GM21786 (cell line): Measurements from ENCODE around the gene GRIN1.

ENCODE experiments used
- ATAC-seq: cut with Tn5 transposase; IDR thresholded peaks from one replicate; pipeline ENCODE4 v1.9.1; 2021; ENCODE audit not compliant: unreplicated experiment

The GRIN1 gene

DNA sequence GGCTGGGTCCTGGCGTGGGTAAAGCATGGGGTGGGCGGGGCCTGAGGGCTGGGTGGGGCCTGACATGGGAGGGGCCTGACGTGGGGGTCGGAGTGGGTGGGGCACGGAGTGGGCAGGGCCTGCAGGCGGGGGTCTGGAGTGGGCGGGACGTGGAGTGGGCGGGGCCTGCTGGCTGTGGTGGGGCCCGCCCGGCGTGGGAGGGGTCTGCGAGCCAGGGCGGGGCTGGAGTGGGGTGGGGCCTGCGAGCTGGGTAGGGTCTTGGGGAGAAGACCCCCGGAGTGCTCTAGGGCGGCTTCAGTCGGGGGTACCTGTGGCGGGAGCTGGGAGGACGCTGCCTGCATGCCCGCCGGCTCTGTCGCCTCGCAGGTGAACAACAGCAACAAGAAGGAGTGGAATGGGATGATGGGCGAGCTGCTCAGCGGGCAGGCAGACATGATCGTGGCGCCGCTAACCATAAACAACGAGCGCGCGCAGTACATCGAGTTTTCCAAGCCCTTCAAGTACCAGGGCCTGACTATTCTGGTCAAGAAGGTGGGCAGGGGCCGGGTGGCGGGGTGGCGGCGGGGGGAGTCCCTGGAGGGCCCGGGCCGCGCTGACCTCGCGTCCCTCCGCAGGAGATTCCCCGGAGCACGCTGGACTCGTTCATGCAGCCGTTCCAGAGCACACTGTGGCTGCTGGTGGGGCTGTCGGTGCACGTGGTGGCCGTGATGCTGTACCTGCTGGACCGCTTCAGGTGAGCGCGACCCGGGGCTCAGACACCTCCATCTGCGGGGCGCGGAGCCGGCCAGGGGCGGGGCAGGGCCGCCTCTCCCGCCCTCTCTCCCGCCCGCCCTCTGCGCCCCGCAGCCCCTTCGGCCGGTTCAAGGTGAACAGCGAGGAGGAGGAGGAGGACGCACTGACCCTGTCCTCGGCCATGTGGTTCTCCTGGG is 22.9 kb downstream of the GRIN1 start:
- ATAC-seq = no peak

DNA sequence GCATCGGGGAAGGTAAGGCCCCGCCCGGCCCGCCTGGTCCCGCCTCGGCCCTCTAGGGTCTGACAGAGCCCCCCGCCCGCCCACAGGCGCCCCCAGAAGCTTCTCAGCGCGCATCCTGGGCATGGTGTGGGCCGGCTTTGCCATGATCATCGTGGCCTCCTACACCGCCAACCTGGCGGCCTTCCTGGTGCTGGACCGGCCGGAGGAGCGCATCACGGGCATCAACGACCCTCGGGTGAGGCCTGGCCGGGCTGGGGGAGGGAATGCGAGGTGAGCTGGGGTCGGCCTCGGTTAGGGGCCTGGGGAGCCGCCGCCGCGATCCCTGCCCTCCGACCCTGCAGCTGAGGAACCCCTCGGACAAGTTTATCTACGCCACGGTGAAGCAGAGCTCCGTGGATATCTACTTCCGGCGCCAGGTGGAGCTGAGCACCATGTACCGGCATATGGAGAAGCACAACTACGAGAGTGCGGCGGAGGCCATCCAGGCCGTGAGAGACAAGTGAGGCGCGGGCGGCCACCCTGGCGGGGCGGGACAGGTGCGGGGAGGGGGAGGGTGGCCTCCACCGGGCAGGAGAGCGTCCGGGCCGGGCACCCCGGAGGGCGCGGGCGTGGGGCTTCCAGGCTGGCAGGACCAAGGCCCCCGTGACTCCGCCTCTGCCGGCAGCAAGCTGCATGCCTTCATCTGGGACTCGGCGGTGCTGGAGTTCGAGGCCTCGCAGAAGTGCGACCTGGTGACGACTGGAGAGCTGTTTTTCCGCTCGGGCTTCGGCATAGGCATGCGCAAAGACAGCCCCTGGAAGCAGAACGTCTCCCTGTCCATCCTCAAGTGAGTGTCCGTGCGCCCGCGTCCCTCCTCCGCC is 23.8 kb downstream of the GRIN1 start:
- no peak for ATAC-seq

DNA sequence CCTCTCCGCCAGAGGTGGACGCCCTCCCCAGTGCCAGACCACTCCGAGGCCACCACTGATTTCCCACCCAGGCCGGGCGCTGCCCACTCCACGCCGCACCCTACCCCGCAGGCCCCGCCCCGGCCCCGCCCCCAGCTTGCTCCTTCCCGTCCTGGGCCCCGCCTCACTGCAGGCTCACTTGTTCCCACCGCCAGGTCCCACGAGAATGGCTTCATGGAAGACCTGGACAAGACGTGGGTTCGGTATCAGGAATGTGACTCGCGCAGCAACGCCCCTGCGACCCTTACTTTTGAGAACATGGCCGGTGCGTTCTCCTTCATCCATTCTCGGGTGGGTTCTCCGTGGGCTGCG is 24.4 kb downstream of the GRIN1 start:
- ATAC-seq = no peak

DNA sequence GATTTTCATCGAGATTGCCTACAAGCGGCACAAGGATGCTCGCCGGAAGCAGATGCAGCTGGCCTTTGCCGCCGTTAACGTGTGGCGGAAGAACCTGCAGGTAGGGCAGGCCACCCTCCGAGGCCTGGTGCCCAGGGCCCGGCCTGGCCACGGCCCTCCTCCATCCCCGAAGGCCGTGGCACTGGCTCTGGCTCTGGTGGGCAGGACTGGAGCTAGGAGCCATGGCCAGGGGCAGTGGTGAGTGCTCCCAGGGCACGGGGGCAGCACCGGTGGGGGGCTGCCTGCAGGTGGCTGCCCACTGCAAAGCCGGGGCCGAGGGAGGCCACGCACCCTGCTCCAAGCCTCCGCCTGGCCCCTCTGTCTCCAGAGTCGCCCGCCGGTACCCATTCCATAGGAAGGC is 24.9 kb downstream of the GRIN1 start:
- no peak for ATAC-seq

DNA sequence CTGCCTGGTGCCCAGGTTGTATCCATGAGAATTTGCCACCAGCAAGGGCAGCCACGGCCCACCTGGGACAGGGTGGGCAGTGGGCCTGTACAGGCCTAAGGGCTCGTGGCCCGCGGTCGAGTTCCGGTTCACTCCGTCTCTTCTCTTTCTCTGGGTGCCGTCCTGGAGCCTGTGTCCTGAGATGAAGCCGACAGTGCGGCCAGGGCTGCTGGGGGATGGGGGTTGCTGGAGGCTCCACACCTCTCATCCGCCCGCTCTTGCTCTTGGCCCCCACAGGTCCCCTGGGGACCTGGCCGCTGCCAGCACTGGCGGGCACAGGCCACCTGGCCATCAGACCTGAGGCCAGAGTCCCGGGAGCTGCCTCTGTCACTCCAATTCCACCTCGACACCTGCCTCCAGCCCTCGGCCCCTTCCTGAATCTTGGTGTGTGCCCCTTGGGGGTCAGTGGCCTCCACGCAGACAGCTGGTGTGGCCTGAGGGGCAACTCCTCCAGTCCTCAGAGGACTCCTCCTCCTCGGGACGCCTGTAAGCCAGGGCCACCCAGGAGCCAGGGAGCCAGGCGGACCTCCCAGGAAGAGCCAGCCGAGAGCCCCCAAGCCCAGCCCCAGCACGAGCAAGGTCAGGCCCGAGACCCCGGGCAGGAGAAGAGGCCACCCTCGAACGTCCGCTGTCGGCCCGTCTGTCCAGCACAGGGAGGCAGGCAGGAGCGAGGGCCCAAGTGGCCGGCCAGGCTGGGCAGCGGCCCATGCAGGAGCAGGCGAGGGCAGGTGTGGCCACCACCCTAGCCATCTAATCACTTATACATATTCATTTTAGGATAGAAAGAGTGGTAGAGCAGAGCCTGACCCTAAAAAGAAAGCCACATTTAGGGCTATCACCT is 25.7 kb downstream of the GRIN1 start:
- no peak for ATAC-seq

DNA sequence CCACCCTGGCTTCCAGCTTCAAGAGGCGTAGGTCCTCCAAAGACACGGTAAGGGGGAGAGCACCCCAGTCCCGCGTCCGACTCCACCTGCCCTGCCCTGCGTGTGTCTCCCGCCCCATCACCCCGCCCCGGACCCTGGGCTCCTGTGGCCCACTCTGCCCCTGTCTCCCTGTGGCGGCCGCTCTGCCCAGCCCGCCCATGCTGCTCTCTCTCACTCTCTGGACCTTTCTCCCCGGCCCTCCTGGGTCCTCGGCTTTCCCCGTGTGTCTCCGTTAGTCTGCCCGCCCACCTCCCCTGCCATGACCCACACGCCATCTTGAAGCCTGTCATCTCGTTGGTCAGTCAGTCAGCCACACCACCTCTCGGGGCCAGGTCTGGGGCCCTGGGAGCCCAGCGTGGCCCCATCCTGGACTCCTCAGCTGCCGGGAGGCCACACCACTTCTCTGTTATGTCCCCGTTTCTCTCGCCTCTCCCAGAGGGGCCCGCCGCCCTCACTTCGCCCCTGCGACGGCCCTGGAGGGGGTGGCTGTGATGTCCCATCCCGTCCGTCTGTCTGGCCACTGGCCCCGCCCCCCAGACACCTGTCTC is 26.4 kb downstream of the GRIN1 start:
- no peak for ATAC-seq

DNA sequence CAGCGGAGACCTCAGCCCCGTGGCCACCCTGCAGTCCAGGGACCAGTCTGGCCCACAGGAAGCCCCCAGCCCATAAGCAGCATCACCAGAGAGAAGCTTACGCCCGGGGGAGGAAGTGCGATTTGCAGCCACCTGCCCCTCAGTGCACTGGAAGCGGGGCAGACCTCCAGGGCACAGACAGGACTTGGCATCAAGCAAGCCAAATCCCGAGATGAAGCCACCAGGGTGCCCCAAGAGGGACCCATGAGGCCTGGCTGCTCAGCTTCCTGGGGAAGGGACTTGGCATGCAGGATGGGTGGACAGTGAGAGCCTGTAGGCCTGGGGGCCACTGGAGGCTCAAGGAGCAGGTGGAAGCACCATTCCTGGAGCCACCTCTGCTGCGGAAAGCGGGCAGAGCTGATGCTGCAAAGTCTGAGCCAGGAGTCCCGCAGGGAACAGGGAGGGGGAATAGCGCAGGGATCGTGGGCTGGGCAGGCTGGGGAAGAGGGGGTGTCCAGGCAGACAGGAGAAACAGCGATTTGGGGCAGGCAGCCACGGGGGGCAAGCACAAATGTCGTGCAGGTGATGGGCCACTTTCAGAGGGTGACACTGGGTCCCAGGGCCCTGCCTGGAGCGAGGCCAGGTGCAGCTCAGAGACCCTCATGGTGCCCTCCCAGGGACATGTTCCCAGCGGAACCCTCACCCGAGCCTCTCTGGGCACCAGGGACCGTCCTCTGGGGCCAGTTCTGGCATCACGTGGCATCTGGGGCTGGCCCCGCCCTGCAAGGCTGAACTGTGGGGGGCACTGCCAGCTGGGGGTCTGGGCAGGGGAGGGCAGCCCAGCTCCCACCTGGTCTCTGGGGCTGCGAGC is 27.7 kb downstream of the GRIN1 start:
- no peak for ATAC-seq

DNA sequence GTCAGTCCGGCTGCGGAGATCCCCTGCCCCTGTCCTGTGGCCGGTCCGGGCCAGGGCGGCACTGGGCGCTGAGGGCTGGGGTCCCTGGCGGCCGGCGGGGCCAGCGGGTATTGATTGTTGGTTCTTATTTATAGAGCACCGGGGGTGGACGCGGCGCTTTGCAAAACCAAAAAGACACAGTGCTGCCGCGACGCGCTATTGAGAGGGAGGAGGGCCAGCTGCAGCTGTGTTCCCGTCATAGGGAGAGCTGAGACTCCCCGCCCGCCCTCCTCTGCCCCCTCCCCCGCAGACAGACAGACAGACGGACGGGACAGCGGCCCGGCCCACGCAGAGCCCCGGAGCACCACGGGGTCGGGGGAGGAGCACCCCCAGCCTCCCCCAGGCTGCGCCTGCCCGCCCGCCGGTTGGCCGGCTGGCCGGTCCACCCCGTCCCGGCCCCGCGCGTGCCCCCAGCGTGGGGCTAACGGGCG is 28.4 kb downstream of the GRIN1 start:
- ATAC-seq = no peak

DNA sequence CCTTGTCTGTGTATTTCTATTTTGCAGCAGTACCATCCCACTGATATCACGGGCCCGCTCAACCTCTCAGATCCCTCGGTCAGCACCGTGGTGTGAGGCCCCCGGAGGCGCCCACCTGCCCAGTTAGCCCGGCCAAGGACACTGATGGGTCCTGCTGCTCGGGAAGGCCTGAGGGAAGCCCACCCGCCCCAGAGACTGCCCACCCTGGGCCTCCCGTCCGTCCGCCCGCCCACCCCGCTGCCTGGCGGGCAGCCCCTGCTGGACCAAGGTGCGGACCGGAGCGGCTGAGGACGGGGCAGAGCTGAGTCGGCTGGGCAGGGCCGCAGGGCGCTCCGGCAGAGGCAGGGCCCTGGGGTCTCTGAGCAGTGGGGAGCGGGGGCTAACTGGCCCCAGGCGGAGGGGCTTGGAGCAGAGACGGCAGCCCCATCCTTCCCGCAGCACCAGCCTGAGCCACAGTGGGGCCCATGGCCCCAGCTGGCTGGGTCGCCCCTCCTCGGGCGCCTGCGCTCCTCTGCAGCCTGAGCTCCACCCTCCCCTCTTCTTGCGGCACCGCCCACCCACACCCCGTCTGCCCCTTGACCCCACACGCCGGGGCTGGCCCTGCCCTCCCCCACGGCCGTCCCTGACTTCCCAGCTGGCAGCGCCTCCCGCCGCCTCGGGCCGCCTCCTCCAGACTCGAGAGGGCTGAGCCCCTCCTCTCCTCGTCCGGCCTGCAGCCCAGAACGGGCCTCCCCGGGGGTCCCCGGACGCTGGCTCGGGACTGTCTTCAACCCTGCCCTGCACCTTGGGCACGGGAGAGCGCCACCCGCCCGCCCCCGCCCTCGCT is 29.0 kb downstream of the GRIN1 start:
- no peak for ATAC-seq

DNA sequence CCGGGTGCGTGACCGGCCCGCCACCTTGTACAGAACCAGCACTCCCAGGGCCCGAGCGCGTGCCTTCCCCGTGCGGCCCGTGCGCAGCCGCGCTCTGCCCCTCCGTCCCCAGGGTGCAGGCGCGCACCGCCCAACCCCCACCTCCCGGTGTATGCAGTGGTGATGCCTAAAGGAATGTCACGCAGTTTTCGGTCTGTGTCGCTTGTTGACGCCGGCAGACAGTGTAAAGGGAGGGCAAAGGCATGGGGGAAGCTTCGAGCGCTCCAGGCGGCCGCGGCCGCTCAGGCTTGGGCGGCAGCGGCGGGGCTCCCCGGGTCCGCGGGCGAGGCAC is 29.6 kb downstream of the GRIN1 start:
- ATAC-seq = no peak

DNA sequence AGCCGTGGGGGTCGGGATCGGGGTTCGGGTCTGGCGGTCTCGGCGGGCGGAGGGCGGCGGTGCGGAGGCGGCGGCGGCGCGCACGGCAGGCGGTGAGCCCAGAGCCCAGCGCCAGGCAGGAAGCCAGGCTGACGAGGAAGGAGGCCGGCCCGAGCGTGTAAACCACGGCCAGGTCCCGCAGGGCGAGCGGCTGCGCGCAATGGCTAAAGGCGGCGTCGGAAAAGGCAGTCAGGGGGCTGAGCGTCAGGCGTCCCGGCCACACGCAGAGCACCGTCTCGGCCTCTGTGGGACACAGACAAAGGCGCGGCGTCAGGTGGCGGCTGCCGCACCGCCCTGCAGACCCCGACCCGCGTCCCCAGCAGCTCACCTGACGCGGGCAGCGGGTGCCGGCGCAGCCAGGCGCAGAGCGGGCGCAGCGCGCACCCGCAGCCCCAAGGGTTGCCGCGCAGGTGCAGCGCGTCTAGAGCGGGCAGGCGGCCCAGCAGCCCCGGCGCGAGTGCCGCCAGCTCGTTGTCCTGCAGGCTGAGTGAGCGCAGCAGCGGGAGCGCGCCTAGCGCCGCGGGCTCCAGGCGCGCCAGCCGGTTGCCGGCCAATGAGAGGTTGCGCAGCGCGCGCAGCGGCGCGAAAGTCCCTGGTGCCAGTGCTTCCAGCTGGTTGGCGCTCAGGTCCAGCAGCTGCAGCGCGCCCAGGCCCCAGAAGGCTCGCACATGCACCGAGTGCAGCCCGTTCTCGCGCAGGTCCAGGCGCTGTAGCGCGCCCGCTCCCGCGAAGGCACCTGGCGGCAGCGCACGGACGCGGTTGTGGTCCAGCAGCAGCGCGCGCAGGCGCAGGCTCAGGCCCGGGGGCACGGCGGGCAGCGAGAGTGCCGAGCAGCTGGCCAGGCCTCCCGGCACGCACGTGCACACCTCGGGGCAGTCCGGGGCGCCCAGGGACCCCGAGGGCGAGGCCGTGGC is 30.2 kb downstream of the GRIN1 start:
- no peak for ATAC-seq

DNA sequence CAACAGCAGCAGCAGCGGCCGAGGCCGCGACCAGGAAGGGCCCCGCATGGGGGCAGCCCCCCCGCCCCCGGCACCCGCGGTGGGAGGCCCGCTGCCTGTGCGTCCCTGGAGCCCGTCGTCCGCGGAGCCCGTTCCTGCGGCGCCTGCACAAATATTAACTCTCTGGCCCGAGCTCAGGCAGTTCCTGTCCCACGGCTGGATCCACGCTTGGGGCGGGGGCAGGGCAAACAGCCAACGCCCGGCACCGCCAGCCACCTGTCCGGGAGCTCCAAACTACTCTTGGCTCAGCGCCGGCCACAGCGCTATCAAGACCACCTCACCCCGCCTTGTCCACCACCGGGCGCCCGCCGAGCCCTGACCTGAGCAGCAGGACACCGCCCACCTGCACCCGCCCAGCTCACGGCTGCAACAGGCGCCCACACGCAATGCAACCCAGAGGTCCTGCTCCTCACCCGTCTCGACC is 31.0 kb downstream of the GRIN1 start, which contains the start of gene LRRC26:
Gene LRRC26 (minus strand): TSS at position 156 of the 463 bp plus-strand sequence. CDS start 108 bp downstream, at position 48.
- no peak for ATAC-seq

DNA sequence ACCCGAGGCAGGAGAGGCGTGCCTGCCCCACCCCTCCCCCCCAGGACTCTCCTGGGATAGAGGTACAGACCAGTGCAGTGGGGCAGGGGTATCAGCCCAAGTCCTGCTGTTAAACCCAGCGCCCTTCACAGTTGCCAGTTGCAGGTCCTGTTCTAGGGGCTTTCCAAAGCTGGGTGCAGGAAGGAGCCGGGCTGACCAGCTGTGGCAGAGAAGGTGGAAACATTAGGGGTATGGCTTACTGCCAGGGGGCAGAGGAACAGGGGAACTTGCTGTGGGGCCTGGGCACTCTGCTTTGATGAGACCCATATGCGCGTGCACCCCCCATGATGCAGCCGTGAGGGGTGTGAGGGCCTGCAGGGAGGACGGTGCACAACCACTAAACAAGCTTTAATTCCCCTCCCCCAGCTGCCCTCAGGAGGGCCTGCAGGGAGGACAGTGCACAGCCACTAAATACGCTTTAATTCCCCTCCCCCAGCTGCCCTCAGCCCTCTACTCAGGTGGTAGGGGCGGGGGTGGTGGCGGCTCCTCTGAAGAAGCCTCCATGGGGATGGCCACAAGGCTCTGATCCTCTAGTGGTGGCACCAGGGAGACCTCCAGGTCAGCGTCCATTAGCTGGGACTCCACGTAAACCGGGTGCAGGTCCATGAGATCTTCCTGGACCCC is 31.7 kb downstream of the GRIN1 start:
- no peak for ATAC-seq

DNA sequence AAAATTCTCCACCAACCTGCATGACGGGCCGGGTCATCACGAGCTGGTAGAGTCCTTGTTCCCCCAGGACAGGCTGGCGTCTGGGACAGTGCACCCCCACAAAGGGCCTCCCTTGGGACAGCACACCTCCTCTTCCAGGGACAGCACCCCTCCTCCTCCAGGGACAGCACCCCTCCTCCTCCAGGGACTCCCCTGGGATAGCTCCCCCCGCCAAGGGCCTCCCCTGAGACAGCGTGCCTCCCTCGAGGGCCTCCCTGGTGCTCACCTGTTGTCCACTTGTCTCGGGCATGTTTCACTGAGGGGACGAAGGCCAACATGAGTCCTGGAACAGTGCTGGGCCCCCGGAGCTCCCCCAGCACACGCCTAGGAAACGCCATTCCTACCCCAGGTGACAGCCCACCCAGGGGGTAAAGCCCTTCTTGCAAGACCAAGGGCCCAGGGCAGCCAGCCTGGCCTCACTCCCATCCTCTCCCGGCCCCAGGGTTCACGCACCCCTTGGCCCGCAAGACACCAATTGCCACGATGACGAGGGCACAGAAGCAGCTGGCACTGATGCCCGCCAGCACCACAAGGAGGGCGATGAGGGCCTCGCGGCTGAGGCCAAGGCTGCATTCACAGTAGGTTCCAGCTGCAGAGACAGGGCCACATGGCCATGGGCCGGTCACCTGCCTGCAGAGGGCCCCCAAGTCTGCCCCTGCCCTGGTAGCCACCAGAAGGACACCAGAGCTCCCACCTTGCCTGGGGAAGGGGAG is 32.4 kb downstream of the GRIN1 start:
- ATAC-seq = no peak

DNA sequence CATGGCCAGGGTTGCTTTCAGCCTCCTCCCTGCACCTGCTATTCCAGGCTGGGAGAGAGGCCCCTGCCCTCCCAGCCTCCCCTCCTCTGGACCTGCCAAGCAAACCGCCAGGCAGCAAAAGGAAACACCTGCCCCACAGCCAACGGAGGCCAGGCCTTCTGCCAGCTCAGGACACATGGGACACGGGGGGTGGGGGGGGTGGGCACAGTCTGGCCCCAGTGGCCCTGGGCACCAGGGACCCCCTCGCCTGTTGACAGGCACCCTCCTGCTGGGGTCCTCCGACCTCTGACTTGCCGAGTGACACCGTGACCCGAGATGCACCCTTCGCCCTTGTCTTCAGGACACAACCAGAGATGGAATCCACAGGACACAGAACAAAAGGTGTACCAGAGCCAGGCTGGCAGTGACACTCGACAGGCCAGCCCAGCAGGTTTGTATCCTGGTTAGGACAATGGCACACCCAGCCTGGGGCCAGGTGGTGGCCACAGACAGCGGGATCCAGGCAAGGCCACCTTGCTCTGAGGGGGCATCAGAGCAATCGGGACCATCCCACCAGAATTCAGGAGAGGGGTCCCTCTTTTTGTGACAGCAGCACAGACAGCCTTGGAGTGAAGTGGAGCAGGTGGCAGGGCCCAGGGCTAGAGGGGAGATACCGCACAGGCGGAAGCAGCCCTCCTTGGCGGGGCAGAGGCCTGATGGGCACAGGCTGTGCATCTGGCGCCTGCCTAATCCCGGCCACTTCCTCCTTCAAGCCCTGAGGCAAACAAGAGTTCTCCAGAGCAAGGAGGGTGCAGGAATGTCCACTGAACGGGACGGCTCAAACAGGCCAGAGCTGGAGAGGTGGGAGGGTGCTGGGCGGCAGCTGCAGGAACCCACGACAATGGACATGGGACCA is 34.2 kb downstream of the GRIN1 start:
- ATAC-seq = no peak
